NCI-H748 (cell line): ENCODE data around the gene RNF215.

Experiments used
- DNase-seq: peaks from one replicate; lab custom pipeline; 2025; ENCODE audit not compliant: unreplicated experiment; lab: John Stamatoyannopoulos, UW

RNF215 gene

GRCh38 chr22:30397656-30398635 is 10.7 kb upstream of the RNF215 start:
- DNase-seq: no peak

GRCh38 chr22:30396871-30397655 is 9.9 kb upstream of the RNF215 start, which contains the start of gene SEC14L2:
Gene SEC14L2, plus strand, starts transcription at chr22:30397018. Its CDS starts 99 bp downstream, at chr22:30397117.
- peak; percentile 67 for DNase-seq

DNA sequence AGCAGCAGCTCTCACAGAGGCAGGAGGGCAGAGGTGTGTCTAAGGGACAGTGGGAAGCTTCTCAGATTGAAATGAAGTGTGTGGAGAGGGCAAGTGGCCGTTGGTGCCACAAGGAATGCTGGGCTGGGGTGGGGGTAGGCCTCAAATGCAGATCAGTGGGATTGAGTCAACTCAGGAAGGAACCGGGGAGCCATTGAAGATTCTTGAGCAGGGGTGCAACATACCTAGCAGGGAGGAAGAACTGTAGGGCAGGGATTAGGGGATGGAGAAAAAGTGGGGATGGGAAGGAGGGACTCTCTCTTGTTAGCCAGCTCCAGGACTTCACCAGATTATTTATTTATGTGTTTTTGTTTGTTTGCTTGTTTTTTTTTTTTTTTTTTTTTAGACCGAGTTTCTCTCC is 6.7 kb upstream of the RNF215 start:
- no peak for DNase-seq

DNA sequence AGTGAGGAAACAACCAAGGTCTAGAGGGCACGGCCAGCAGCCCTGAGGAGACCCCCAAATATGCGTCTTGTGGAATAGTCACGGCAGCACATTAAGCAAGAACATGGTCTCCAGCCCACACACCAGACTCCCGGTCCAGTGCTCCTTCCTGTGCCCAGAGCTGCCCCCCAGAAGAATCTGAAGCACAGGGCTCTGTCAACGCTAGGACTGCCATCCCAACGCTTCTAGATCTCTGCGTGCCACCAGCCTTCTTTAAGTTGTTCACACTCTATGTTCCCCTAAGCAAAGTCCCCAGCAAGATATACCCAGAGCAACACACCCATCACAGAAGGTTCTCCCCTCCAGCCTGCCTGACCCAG is 6.1 kb upstream of the RNF215 start:
- DNase-seq: no peak

DNA sequence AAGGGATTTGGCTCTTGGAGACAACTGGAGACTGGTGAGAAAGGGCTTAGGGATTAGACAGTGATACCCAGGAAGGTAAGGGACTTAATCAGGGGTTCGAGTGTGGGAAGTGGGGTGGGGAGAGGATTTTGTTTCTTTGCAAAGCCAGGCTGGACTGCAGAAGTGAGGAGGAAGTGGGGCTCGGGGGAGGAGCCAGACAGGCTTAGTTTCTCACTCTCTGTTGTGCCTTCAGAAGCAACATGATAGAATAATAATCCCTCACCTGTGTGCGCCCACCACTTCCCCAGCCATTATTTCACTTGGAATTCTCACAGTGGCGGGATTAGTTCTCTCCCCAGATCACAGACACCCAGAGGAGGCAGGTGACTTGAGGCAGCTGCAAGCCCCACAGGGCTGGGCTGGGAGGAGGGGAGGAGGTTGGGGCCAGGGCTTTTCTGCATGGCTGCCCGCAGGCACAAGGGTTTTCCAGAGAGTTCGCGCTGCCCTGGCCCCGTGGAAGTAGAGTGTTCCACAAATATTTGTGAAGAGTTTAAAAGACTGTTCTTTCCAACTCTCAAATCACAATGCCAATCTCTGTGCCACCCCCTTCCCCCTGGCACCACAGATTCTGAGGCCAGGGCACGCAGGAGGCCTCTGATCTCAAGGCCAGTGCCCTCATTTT is 5.6 kb upstream of the RNF215 start:
- no peak for DNase-seq

GRCh38 chr22:30390974-30391691 is 3.9 kb upstream of the RNF215 start:
- peak; percentile 55 for DNase-seq

- no peak for DNase-seq
Measured at GRCh38 chr22:30386608-30386959, 627 bp downstream of the RNF215 start.

GRCh38 chr22:30385942-30386341 is 1.3 kb downstream of the RNF215 start:
- no peak for DNase-seq

DNA sequence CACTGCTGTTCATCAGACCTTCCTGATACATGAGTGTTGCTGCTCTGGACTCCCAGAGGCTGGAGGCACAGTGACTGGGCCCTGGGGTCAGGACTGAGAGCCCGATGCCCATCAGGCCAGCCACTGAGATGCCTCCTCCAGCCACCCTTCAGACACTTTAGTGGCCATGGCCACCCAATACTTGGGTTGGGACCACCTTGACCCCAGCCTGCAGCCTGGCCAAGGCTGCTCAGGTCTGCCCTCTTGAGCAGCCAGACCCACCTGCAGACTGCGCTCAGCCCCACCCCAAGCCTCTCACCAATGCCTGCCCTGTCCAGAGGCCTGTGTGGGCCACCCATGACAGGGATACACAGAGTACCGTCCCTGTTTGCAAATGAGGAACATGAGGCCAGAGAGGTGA is 4.2 kb downstream of the RNF215 start:
- no peak for DNase-seq

DNA sequence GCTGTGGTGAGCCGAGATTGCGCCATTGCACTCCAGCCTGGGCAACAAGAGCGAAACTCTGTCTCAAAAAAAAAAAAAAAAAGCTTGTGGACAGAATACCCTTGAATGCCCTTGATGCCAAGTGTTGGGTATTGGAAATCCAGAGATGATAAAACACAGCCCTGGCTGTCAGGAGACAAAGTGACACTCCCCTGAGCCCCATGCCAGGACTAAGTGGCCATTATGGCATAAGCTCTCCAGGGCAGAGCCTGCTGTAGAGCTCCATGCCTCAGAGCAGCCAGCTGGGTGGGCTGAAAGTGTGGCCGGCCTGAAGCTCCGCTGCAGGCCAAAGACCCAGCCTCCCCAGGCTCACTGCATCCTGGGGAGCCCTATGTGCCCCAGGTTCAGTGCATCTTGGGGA is 4.9 kb downstream of the RNF215 start:
- DNase-seq: no peak

DNA sequence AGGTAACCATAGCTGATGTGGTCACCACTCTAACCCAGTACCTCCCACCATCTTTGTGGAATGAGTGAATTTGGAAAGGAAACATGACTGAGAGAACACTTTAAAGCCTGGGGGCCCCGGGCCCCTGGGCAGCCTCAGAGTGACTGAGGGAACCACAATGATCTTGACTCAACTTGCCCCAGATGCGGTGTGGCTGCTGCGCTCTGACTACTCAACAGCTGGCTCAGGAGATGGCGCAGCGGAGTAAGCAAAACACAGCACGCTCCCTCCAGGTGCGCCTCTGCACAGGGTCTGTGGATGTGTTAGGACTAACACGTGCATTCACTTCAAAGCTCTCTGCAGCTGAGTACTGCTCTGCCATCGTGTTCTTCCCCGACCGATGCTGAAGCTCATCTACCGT is 5.9 kb downstream of the RNF215 start:
- DNase-seq: no peak

GRCh38 chr22:30380011-30380410 is 7.2 kb downstream of the RNF215 start:
- no peak for DNase-seq

GRCh38 chr22:30375312-30375849 is 11.8 kb downstream of the RNF215 start:
- no peak for DNase-seq

DNA sequence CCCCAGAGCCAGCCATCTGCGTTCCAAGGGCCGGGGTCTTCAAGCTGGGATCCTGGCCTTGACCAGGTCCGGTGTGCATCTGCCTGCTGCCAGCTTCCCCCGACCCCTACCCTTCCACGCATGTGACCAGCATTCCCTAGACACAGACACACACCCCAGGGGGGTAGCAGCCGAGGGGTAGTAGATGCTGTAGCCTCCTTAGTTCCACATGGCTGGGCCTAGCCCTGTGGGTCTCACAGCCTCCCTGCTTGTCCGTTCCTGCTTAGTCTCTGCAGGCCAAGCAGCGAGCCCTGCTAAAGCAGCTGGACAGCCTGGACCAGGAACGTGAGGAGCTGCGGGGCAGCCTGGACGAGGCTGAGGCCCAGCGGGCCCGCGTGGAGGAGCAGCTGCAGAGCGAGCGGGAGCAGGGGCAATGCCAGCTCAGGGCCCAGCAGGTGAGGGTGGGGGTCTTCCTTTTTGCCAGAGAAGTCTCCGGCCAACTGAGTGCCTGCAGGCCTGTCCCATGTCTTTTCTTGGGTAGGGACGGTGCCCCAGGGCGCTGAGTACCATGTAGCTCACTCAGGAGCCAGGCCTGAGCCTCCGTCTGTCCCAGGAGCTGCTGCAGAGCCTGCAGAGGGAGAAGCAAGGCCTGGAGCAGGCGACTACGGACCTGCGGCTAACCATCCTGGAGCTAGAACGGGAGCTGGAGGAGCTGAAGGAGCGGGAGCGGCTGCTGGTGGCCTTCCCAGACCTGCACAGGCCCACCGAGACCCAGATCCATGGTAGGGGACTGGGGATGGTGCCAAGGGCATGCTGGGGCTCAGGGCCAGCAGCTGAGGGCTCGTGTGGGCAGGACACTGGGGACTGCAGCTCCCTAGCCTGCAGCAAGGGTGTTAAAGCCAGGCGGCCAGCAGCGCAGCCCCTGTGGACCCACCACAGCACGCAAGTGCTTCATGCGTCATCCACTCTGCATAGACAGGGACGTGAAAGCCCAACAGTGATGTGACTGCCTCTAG is 13.6 kb downstream of the RNF215 start:
- no peak for DNase-seq

- DNase-seq: no peak
Measured at GRCh38 chr22:30372915-30373314, 14.3 kb downstream of the RNF215 start.

DNA sequence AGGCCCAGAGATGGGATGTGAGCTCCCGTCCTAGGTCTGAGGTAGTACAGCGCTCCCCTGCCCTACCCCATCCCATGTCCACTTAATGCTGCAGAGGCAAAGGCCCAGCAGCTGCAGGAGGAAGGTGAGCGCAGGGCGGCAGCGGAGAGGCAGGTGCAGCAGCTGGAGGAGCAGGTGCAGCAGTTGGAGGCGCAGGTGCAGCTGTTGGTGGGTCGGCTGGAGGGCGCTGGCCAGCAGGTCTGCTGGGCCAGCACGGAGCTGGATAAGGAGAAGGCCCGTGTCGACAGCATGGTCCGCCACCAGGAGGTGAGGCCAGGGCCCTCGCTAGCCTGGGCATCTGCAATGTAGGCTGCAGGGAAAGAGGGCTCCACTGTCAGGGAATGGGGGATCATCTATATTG is 15.2 kb downstream of the RNF215 start:
- DNase-seq: peak; percentile 79

DNA sequence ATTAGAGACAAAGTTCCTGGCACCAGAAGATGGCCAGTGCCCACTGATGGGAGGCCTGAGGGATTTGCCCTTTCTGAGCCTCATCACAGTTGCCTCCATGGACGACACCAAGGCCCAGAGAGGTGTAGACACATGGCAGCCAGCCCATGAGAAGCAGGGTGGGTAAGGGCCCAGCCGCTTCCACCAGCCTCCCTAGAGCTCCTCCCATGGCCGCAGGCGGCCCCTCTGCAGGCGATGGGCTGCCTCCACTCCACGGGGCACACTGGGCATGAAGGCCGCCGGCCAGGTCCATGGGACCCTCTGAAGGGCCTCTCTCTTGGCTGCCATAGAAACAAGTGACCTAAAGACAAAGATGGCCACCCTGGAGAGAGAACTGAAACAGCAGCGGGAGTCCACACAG is 15.9 kb downstream of the RNF215 start:
- no peak for DNase-seq

- peak; percentile 7 for DNase-seq
Measured at GRCh38 chr22:30370641-30371230, 16.5 kb downstream of the RNF215 start.

GRCh38 chr22:30368420-30368819 is 18.8 kb downstream of the RNF215 start:
- DNase-seq: no peak
